K562 (cell line): Measurements from ENCODE around the gene CNTN4. TPM values are rescaled to one million over a fixed set of nuclear protein-coding genes. Genes with fewer than 3 reads are reported as not detected.

Source experiments
- ATAC-seq: fragments of 200-7000 bp; cut with Tn5 transposase; 3 replicates; pipeline ENCODE4 v1.9.1; 2020; ENCODE audit warnings: moderate library complexity
- BruUV-seq: library from RNA; stranded (reverse); fragments of 400-500 nt; replicated peaks from 2 replicates; lab custom pipeline; 2021; lab: Mats Ljungman, UMichigan
- CTCF ChIA-PET: fragments of 300-600 bp; formaldehyde crosslinking; extraction: SDS; loops from one replicate; lab custom pipeline; 2021; ENCODE audit warnings: low intra/inter-chr PET ratio; lab: Yijun Ruan, JAX
- POLR2A ChIA-PET: fragments of 300-600, 350-650 bp; sonication (Branson Sonifier 250); formaldehyde crosslinking; extraction: SDS; loops from one replicate; lab custom pipeline; 2021; ENCODE audit warnings: antibody characterized with exemption, inconsistent platforms; lab: Yijun Ruan, JAX
- DNase-seq, 4 experiments: peaks; one replicate each; pipeline versions ENCODE4 v3.0.0 to v3.0.0-alpha.2; 2011 to 2018; ENCODE audit warnings: low spot score in 3 of 4, mixed read lengths in 3 of 4; ENCODE audit errors: extremely low read depth in 1 of 4
- FAIRE-seq: peaks from 2 replicates; lab custom pipeline; 2011; peaks lifted over from hg19 to GRCh38; lab: Jason Lieb, UNC
- H2AFZ ChIP-seq: 2 replicates; pipeline ENCODE4 v1.6.0; 2011; ENCODE audit warnings: low read depth, low read length, control low read depth, inconsistent platforms
- H3K27ac ChIP-seq: fragments of 200-600 bp; 3 replicates; pipeline ENCODE4 v1.8.0; 2011; ENCODE audit warnings: low read depth, mild to moderate bottlenecking, control low read depth, inconsistent platforms, low read length, moderate library complexity, mixed read lengths; ENCODE audit errors: extremely low read depth
- H3K27me3 ChIP-seq, 2 experiments: fragments of 300-600 bp in 1 of 2; 2 replicates in 1 of 2; 3 replicates in 1 of 2; pipeline versions ENCODE4 v1.6.0 to v1.8.0; 2011; ENCODE audit warnings: inconsistent platforms in 2 of 2, low read length in 2 of 2, mild to moderate bottlenecking in 1 of 2, mixed read lengths in 1 of 2, moderate library complexity in 1 of 2; ENCODE audit not compliant: control insufficient read depth in 2 of 2, insufficient read depth in 2 of 2
- H3K36me3 ChIP-seq: fragments of 300-600 bp; 3 replicates; pipeline ENCODE4 v1.8.0; 2011; ENCODE audit warnings: mild to moderate bottlenecking, low read length, inconsistent platforms; ENCODE audit not compliant: control insufficient read depth, insufficient read depth
- H3K4me1 ChIP-seq, 2 experiments: fragments of 200-600 bp in 1 of 2; replicated peaks in 1 of 2; 2 replicates in 1 of 2; 3 replicates in 1 of 2; pipeline versions ENCODE4 v1.5.1 to v1.8.0; 2011; ENCODE audit warnings: inconsistent platforms in 2 of 2, low read length in 2 of 2, mild to moderate bottlenecking in 1 of 2, mixed read lengths in 1 of 2, moderate library complexity in 1 of 2; ENCODE audit not compliant: control insufficient read depth in 2 of 2, insufficient read depth in 2 of 2
- H3K4me2 ChIP-seq: 2 replicates; pipeline ENCODE4 v1.6.1; 2011; ENCODE audit warnings: low read length, control low read depth, inconsistent platforms, mixed read lengths; ENCODE audit not compliant: insufficient read depth
- H3K4me3 ChIP-seq: fragments of 200-600 bp; sonication (generic), shearing (Covaris generic); 2 replicates; pipeline ENCODE4 v1.5.1; 2016; ENCODE audit warnings: control low read depth, inconsistent platforms
- H3K79me2 ChIP-seq: fragments of 200-600 bp; 3 replicates; pipeline ENCODE4 v1.8.0; 2011; ENCODE audit warnings: low read length, inconsistent platforms; ENCODE audit not compliant: control insufficient read depth, insufficient read depth
- H3K9ac ChIP-seq, 2 experiments: 2 replicates each; pipeline versions ENCODE4 v1.6.0 to v1.6.1; 2011; ENCODE audit warnings: low read depth in 2 of 2, low read length in 2 of 2, control low read depth in 1 of 2, inconsistent platforms in 1 of 2, mild to moderate bottlenecking in 1 of 2, mixed read lengths in 1 of 2; ENCODE audit not compliant: insufficient read depth in 1 of 2
- H3K9me1 ChIP-seq: one replicate; pipeline ENCODE4 v1.6.0; 2011; ENCODE audit warnings: inconsistent platforms, mild to moderate bottlenecking, low read length, moderate library complexity; ENCODE audit not compliant: control insufficient read depth, insufficient read depth
- H3K9me3 ChIP-seq: replicated peaks from 2 replicates; pipeline ENCODE4 v1.5.1; 2011; ENCODE audit warnings: low read depth, low read length, inconsistent platforms; ENCODE audit not compliant: control insufficient read depth, insufficient read depth
- H4K20me1 ChIP-seq: replicated peaks from 2 replicates; pipeline ENCODE4 v1.6.1; 2011; ENCODE audit warnings: low read length, inconsistent platforms, mixed read lengths; ENCODE audit not compliant: control insufficient read depth, insufficient read depth
- ATF6 ChIP-seq: sonication (generic); formaldehyde crosslinking; IDR thresholded peaks from 2 replicates; pipeline ENCODE4 v1.4.0; 2020; ENCODE audit warnings: mild to moderate bottlenecking, missing genetic modification reagents
- CHD1 ChIP-seq: fragments of 200-600 bp; sonication (generic); IDR thresholded peaks from one replicate; pipeline ENCODE4 v1.6.1; 2012; ENCODE audit warnings: mild to moderate bottlenecking, moderate library complexity, low read length, inconsistent platforms
- FUS ChIP-seq: fragments of 200-400 bp; formaldehyde crosslinking; optimal IDR thresholded peaks from 2 replicates; pipeline ENCODE3; 2017; ENCODE audit warnings: low read depth, low read length
- GATA2 ChIP-seq: sonication (generic); formaldehyde crosslinking; IDR thresholded peaks from 2 replicates; pipeline ENCODE4 v1.4.0; 2020; ENCODE audit warnings: mild to moderate bottlenecking, missing genetic modification reagents
- MAFF ChIP-seq: IDR thresholded peaks from 2 replicates; pipeline ENCODE4 v1.6.1; 2012; ENCODE audit warnings: low read length, improper control_type of control experiment
- MAFK ChIP-seq: IDR thresholded peaks from 2 replicates; pipeline ENCODE4 v1.6.1; 2011; ENCODE audit warnings: low read length, improper control_type of control experiment
- PRMT5 ChIP-seq: sonication (generic); formaldehyde crosslinking; IDR thresholded peaks from 2 replicates; pipeline ENCODE4 v1.5.0; 2020; ENCODE audit warnings: missing genetic modification reagents
- SIN3B ChIP-seq: fragments of 450-650 bp; IDR thresholded peaks from 2 replicates; pipeline ENCODE4 v1.6.1; 2017; ENCODE audit warnings: low read depth, mild to moderate bottlenecking, moderate library complexity
- ZC3H4 ChIP-seq: sonication (generic); formaldehyde crosslinking; IDR thresholded peaks from 2 replicates; pipeline ENCODE4 v1.9.0; 2021; ENCODE audit warnings: missing genetic modification reagents, borderline replicate concordance
- WGBS: fragments of 100-300 bp; shearing (Covaris generic); methylation state at CpG from one replicate; pipeline ENCODE4 v1.1.6; 2016; ENCODE audit warnings: low coverage, mixed read lengths; ENCODE audit not compliant: insufficient coverage; ENCODE audit errors: missing lambda C conversion rate; 5-methylcytosine and 5-hydroxymethylcytosine counted together
- in situ Hi-C: fragments of 300-500 bp; cut with MboI; formaldehyde crosslinking; loops from 4 replicates; pipeline ENCODE4 v1.15.0; 2018; ENCODE audit warnings: inconsistent platforms, mixed read lengths
- intact Hi-C: fragments of 100-400 bp; cut with micrococcal nuclease; formaldehyde crosslinking; loops from 2 replicates; pipeline ENCODE4 v1.14.2; 2022
- polyA plus RNA-seq, 8 experiments: library from polyadenylated mRNA; depleted of rRNA in 4 of 8; stranded (reverse) in 5 of 8; unstranded in 3 of 8; fragments of >200 nt; fragmentation: Nextera tagmentation in 2 of 8; fragmentation: Illumina TruSeq in 1 of 8; extraction: Ambion mirVana in 2 of 8; extraction: Trizol in 1 of 8; gene quantifications; 2 replicates each; pipeline versions ENCODE4 v1.2.1 to v1.2.3, GENCODE V29; 2011 to 2014; ENCODE audit warnings: inconsistent platforms in 1 of 8, missing spikeins in 1 of 8
- total RNA-seq, 7 experiments: library from RNA; depleted of rRNA in 6 of 7; stranded (reverse); fragments of >200 nt in 6 of 7; fragmentation: Illumina TruSeq in 2 of 7; extraction: Trizol in 2 of 7; gene quantifications; 2 replicates each; pipeline versions ENCODE4 v1.2.1 to v1.2.3, GENCODE V29; 2011 to 2021; ENCODE audit warnings: low replicate concordance in 1 of 7

Gene CNTN4
- total and polyA plus RNA-seq, 9 of the 15 experiments (the other 6 are each of a cell fraction or from before 2014, with no cell fraction given) = not detected

GRCh38 chr3:3066378-3066777 lies 967.7 kb downstream of the CNTN4 start:
- no TSS peak for BruUV-seq
- no peak for ATAC-seq
- CTCF ChIA-PET = no interaction called here
- Histone ChIP-seq H3K4me2 (no peak overlapping the region), H3K79me2 (no peaks in the 10 kb centered on the region), H2AFZ (no peak overlapping the region)
- intact Hi-C loops = no loop called here
- no peak for TF ChIP-seq SIN3B
- TF ChIP-seq FUS = no peak
- TF ChIP-seq ZC3H4 (CRISPR knock-in tag) = no peak
- TF ChIP-seq MAFK = no peak
- no peak for TF ChIP-seq ATF6
- TF ChIP-seq CHD1 = no peak
- no peak for TF ChIP-seq GATA2 (CRISPR knock-in tag)
- no peak for TF ChIP-seq PRMT5
- no peak for TF ChIP-seq MAFF
- TF ChIP-seq, all 486 proteins: peak for 0
- Histone ChIP-seq H3K9me3 (no peaks in the 10 kb centered on the region), H3K36me3 (no peaks in the 10 kb centered on the region), H3K27me3 (peaks cover 5 to 6% of the 10 kb centered on the region in 2 experiments; a peak in 3 of 5 replicates), H4K20me1 (no peaks in the 10 kb centered on the region), H3K9ac (no peak overlapping the region), H3K4me1 (no peaks in the 10 kb centered on the region), H3K4me3 (no peak overlapping the region), H3K9me1 (no peaks in the 10 kb centered on the region), H3K27ac (no peak overlapping the region)
- FAIRE-seq (no peak), DNase-seq (no peak)
- 0% methylated on average over 2 of the region's 2 CpGs for WGBS
- POLR2A ChIA-PET = interaction anchor here (1.3 kb wide), 1 partner anchor 15 kb away, joined by 3 read pairs; no protein-coding TSS in a partner anchor
- in situ Hi-C loops = no loop called here
